Measurements from ENCODE around the gene PGLYRP3. TPM values are rescaled to one million over a fixed set of nuclear protein-coding genes. Genes with fewer than 3 reads are reported as not detected.
A peak's percentile ranks its signal among the peaks of the same experiment; 100 is the strongest.
"Not testable (repeated sequence)": the region's sequence is repeated elsewhere in the genome, so short reads cannot be mapped to it uniquely, and the experiment has no call there.

PGLYRP3 gene
- total RNA-seq, 2 experiments from 2014 or later = not detected

- ATAC-seq; H3K36me3 Mint-ChIP-seq (ENCODE audit: low read depth); H3K27ac Mint-ChIP-seq; H3K9me3 Mint-ChIP-seq (ENCODE audit: low read depth); intact Hi-C loops (cut with DNase I, micrococcal nuclease); H3K4me3 Mint-ChIP-seq; H3K27me3 Mint-ChIP-seq; POLR2A ChIA-PET; DNase-seq: not testable (repeated sequence)
- H3K4me1 Mint-ChIP-seq = peaks cover 33% of the 10 kb centered on the region
- CTCF ChIA-PET = interaction anchor here (1.2 to 1.8 kb wide), 2 partner anchors 9 to 155 kb away, joined by 3 to 8 read pairs; no protein-coding TSS in a partner anchor
Measured at GRCh38 chr1:153347049-153347448, 34.3 kb upstream of the PGLYRP3 start.

- ChIA-PET POLR2A (no interaction called here), CTCF (interaction anchor here (0.6 to 1.8 kb wide), 7 partner anchors 10 to 437 kb away, joined by 3 to 8 read pairs (median 3); no protein-coding TSS in a partner anchor)
- Mint-ChIP-seq H3K4me1 (peaks cover 33% of the 10 kb centered on the region), H3K27me3 (peaks cover 9% of the 10 kb centered on the region), H3K9me3 (ENCODE audit: low read depth) (no peaks in the 10 kb centered on the region), H3K27ac (no peak overlapping the region), H3K4me3 (no peak overlapping the region), H3K36me3 (ENCODE audit: low read depth) (no peaks in the 10 kb centered on the region)
- intact Hi-C loops (cut with DNase I, micrococcal nuclease) = no loop called here
- peak; percentile 34 for ATAC-seq
- no peak for DNase-seq
Measured at GRCh38 chr1:153346077-153346723, 33.4 kb upstream of the PGLYRP3 start.

- Mint-ChIP-seq H3K4me1 (peaks cover 33% of the 10 kb centered on the region), H3K27me3 (peaks cover 9% of the 10 kb centered on the region), H3K36me3 (ENCODE audit: low read depth) (no peaks in the 10 kb centered on the region), H3K9me3 (ENCODE audit: low read depth) (no peaks in the 10 kb centered on the region), H3K27ac (no peak overlapping the region), H3K4me3 (no peak overlapping the region)
- intact Hi-C loops (cut with DNase I, micrococcal nuclease) = no loop called here
- ChIA-PET CTCF (interaction anchor here (0.6 to 3.4 kb wide), 7 partner anchors 7 to 438 kb away, joined by 3 to 20 read pairs (median 3); no protein-coding TSS in a partner anchor), POLR2A (no interaction called here)
- DNase-seq (peak; percentile 32), ATAC-seq (peak; percentile 52)
Measured at GRCh38 chr1:153345187-153346076, 32.7 kb upstream of the PGLYRP3 start.

- DNase-seq (no peak), ATAC-seq (no peak)
- POLR2A ChIA-PET = no interaction called here
- H3K27me3 Mint-ChIP-seq = peaks cover 9% of the 10 kb centered on the region
- intact Hi-C loops (cut with DNase I, micrococcal nuclease) = no loop called here
- H3K27ac Mint-ChIP-seq = no peak overlapping the region
- H3K4me1 Mint-ChIP-seq = peaks cover 38% of the 10 kb centered on the region
- no peak overlapping the region for H3K4me3 Mint-ChIP-seq
- CTCF ChIA-PET = interaction anchor here (3.4 kb wide), 1 partner anchor 8 kb away, joined by 20 read pairs; no protein-coding TSS in a partner anchor
- H3K36me3 Mint-ChIP-seq (ENCODE audit: low read depth) = no peaks in the 10 kb centered on the region
- H3K9me3 Mint-ChIP-seq (ENCODE audit: low read depth) = no peaks in the 10 kb centered on the region
Measured at GRCh38 chr1:153344718-153345025, 31.9 kb upstream of the PGLYRP3 start.

- no peak for ATAC-seq
- POLR2A ChIA-PET = no interaction called here
- no peak for DNase-seq
- Mint-ChIP-seq H3K4me3 (no peak overlapping the region), H3K27me3 (peaks cover 9% of the 10 kb centered on the region), H3K27ac (peak overlapping the region; percentile 20), H3K9me3 (ENCODE audit: low read depth) (no peaks in the 10 kb centered on the region), H3K4me1 (peaks cover 45% of the 10 kb centered on the region), H3K36me3 (ENCODE audit: low read depth) (no peaks in the 10 kb centered on the region)
- intact Hi-C loops (cut with DNase I, micrococcal nuclease) = no loop called here
- CTCF ChIA-PET = interaction anchor here (0.9 to 3.4 kb wide), 2 partner anchors 8 to 151 kb away, joined by 5 to 20 read pairs; no protein-coding TSS in a partner anchor
Measured at GRCh38 chr1:153343811-153344717, 31.3 kb upstream of the PGLYRP3 start.

- peaks cover 45% of the 10 kb centered on the region for H3K4me1 Mint-ChIP-seq
- peaks cover 8% of the 10 kb centered on the region for H3K27me3 Mint-ChIP-seq
- H3K9me3 Mint-ChIP-seq (ENCODE audit: low read depth) = no peaks in the 10 kb centered on the region
- peak overlapping the region; percentile 20 for H3K27ac Mint-ChIP-seq
- ChIA-PET CTCF (interaction anchor here (0.8 to 3.4 kb wide), 3 partner anchors 9 to 152 kb away, joined by 3 to 20 read pairs (median 5); no protein-coding TSS in a partner anchor), POLR2A (no interaction called here)
- intact Hi-C loops (cut with DNase I, micrococcal nuclease) = no loop called here
- ATAC-seq = no peak
- no peak for DNase-seq
- no peaks in the 10 kb centered on the region for H3K36me3 Mint-ChIP-seq (ENCODE audit: low read depth)
- no peak overlapping the region for H3K4me3 Mint-ChIP-seq
Measured at GRCh38 chr1:153343040-153343681, 30.4 kb upstream of the PGLYRP3 start.

- Mint-ChIP-seq H3K4me3 (no peak overlapping the region), H3K9me3 (ENCODE audit: low read depth) (no peaks in the 10 kb centered on the region), H3K36me3 (ENCODE audit: low read depth) (no peaks in the 10 kb centered on the region), H3K4me1 (peaks cover 45% of the 10 kb centered on the region), H3K27ac (no peak overlapping the region), H3K27me3 (peaks cover 5% of the 10 kb centered on the region)
- intact Hi-C loops (cut with DNase I, micrococcal nuclease) = no loop called here
- no peak for DNase-seq
- ChIA-PET CTCF (interaction anchor here (0.7 to 3.4 kb wide), 2 partner anchors 10 to 103 kb away, joined by 3 to 20 read pairs; no protein-coding TSS in a partner anchor), POLR2A (no interaction called here)
- ATAC-seq = no peak
Measured at GRCh38 chr1:153342178-153342577, 29.4 kb upstream of the PGLYRP3 start.

- no peak for ATAC-seq
- DNase-seq = no peak
- intact Hi-C loops (cut with DNase I, micrococcal nuclease) = no loop called here
- Mint-ChIP-seq H3K9me3 (ENCODE audit: low read depth) (no peaks in the 10 kb centered on the region), H3K27ac (no peak overlapping the region), H3K4me3 (no peak overlapping the region), H3K36me3 (ENCODE audit: low read depth) (no peaks in the 10 kb centered on the region), H3K4me1 (peaks cover 42% of the 10 kb centered on the region), H3K27me3 (peaks cover 5% of the 10 kb centered on the region)
- ChIA-PET CTCF (interaction anchor here (0.7 to 3.4 kb wide), 3 partner anchors 11 to 102 kb away, joined by 3 to 20 read pairs (median 3); partner anchors contain the start of gene S100A9), POLR2A (no interaction called here)
Measured at GRCh38 chr1:153341431-153341934, 28.7 kb upstream of the PGLYRP3 start.

- Mint-ChIP-seq H3K36me3 (ENCODE audit: low read depth) (no peaks in the 10 kb centered on the region), H3K4me3 (no peak overlapping the region), H3K27ac (no peak overlapping the region), H3K27me3 (peaks cover 3% of the 10 kb centered on the region), H3K4me1 (peaks cover 31% of the 10 kb centered on the region), H3K9me3 (ENCODE audit: low read depth) (no peaks in the 10 kb centered on the region)
- ChIA-PET POLR2A (no interaction called here), CTCF (no interaction called here)
- DNase-seq (no peak), ATAC-seq (no peak)
- intact Hi-C loops (cut with DNase I, micrococcal nuclease) = no loop called here
Measured at GRCh38 chr1:153340356-153340755, 27.6 kb upstream of the PGLYRP3 start.

- Mint-ChIP-seq H3K27me3 (peaks cover 3% of the 10 kb centered on the region), H3K27ac (no peak overlapping the region), H3K4me1 (peaks cover 27% of the 10 kb centered on the region), H3K9me3 (ENCODE audit: low read depth) (no peaks in the 10 kb centered on the region), H3K4me3 (no peak overlapping the region), H3K36me3 (ENCODE audit: low read depth) (no peaks in the 10 kb centered on the region)
- no peak for DNase-seq
- ATAC-seq = peak; percentile 9
- CTCF ChIA-PET = no interaction called here
- intact Hi-C loops (cut with DNase I, micrococcal nuclease) = no loop called here
- POLR2A ChIA-PET = no interaction called here
Measured at GRCh38 chr1:153339802-153340201, 27.1 kb upstream of the PGLYRP3 start.

Measured in activated CD4-positive, alpha-beta T cell treated with anti-CD3 and anti-CD28 coated beads for 36 hours (primary cell).